ENCODE data around the gene VSTM5.

Gene VSTM5

GRCh38 chr11:93843906-93844305, 6.5 kb downstream of the VSTM5 start:
- no peak for DNase-seq
- Histone ChIP-seq H3K4me3 (ENCODE audit: insufficient read depth, low read depth, low read length, poor library complexity, severe bottlenecking) (no peak overlapping the region), H3K27ac (ENCODE audit: insufficient read depth, low read length, poor library complexity, severe bottlenecking) (no peak overlapping the region)

GRCh38 chr11:93842461-93842860, 8.0 kb downstream of the VSTM5 start:
- DNase-seq: no peak
- no peaks in the 10 kb centered on the region for H3K27me3 ChIP-seq (replicated peaks; ENCODE audit: control insufficient read depth, insufficient read depth, low read length, poor library complexity, severe bottlenecking)
- H3K4me3 ChIP-seq (ENCODE audit: insufficient read depth, low read depth, low read length, poor library complexity, severe bottlenecking): no peak overlapping the region
- H3K36me3 ChIP-seq (ENCODE audit: control insufficient read depth, insufficient read depth, low read length): no peaks in the 10 kb centered on the region
- no peak overlapping the region for H3K27ac ChIP-seq (ENCODE audit: insufficient read depth, low read length, poor library complexity, severe bottlenecking)
- no peaks in the 10 kb centered on the region for H3K4me1 ChIP-seq (ENCODE audit: control insufficient read depth, insufficient read depth, low read length, poor library complexity, severe bottlenecking)
- H3K9me3 ChIP-seq (ENCODE audit: control insufficient read depth, low read length): no peaks in the 10 kb centered on the region

More at GRCh38 chr11:93843906-93844305, 6.5 kb downstream of the VSTM5 start:
- Histone ChIP-seq H3K27me3 (replicated peaks; ENCODE audit: control insufficient read depth, insufficient read depth, low read length, poor library complexity, severe bottlenecking) (peaks cover 3% of the 10 kb centered on the region), H3K4me1 (ENCODE audit: control insufficient read depth, insufficient read depth, low read length, poor library complexity, severe bottlenecking) (no peaks in the 10 kb centered on the region), H3K36me3 (ENCODE audit: control insufficient read depth, insufficient read depth, low read length) (no peaks in the 10 kb centered on the region), H3K9me3 (ENCODE audit: control insufficient read depth, low read length) (no peaks in the 10 kb centered on the region)

- no peaks in the 10 kb centered on the region for H3K36me3 ChIP-seq (ENCODE audit: control insufficient read depth, insufficient read depth, low read length)
- H3K4me3 ChIP-seq (ENCODE audit: insufficient read depth, low read depth, low read length, poor library complexity, severe bottlenecking): no peak overlapping the region
- H3K27me3 ChIP-seq (replicated peaks; ENCODE audit: control insufficient read depth, insufficient read depth, low read length, poor library complexity, severe bottlenecking): no peaks in the 10 kb centered on the region
- no peak overlapping the region for H3K27ac ChIP-seq (ENCODE audit: insufficient read depth, low read length, poor library complexity, severe bottlenecking)
- no peaks in the 10 kb centered on the region for H3K9me3 ChIP-seq (ENCODE audit: control insufficient read depth, low read length)
- H3K4me1 ChIP-seq (ENCODE audit: control insufficient read depth, insufficient read depth, low read length, poor library complexity, severe bottlenecking): no peaks in the 10 kb centered on the region
- no peak for DNase-seq
Measured at GRCh38 chr11:93842034-93842433, 8.4 kb downstream of the VSTM5 start.

- Histone ChIP-seq H3K9me3 (ENCODE audit: control insufficient read depth, low read length) (no peaks in the 10 kb centered on the region), H3K36me3 (ENCODE audit: control insufficient read depth, insufficient read depth, low read length) (no peaks in the 10 kb centered on the region), H3K4me3 (ENCODE audit: insufficient read depth, low read depth, low read length, poor library complexity, severe bottlenecking) (no peak overlapping the region), H3K27ac (ENCODE audit: insufficient read depth, low read length, poor library complexity, severe bottlenecking) (no peak overlapping the region), H3K27me3 (replicated peaks; ENCODE audit: control insufficient read depth, insufficient read depth, low read length, poor library complexity, severe bottlenecking) (no peaks in the 10 kb centered on the region), H3K4me1 (ENCODE audit: control insufficient read depth, insufficient read depth, low read length, poor library complexity, severe bottlenecking) (no peaks in the 10 kb centered on the region)
- no peak for DNase-seq
Measured at GRCh38 chr11:93841446-93841845, 9.0 kb downstream of the VSTM5 start.

- Histone ChIP-seq H3K4me1 (ENCODE audit: control insufficient read depth, insufficient read depth, low read length, poor library complexity, severe bottlenecking) (no peaks in the 10 kb centered on the region), H3K27me3 (replicated peaks; ENCODE audit: control insufficient read depth, insufficient read depth, low read length, poor library complexity, severe bottlenecking) (no peaks in the 10 kb centered on the region), H3K27ac (ENCODE audit: insufficient read depth, low read length, poor library complexity, severe bottlenecking) (no peak overlapping the region), H3K36me3 (ENCODE audit: control insufficient read depth, insufficient read depth, low read length) (no peaks in the 10 kb centered on the region), H3K9me3 (ENCODE audit: control insufficient read depth, low read length) (no peaks in the 10 kb centered on the region), H3K4me3 (ENCODE audit: insufficient read depth, low read depth, low read length, poor library complexity, severe bottlenecking) (no peak overlapping the region)
- DNase-seq: no peak
Measured at GRCh38 chr11:93840981-93841380, 9.4 kb downstream of the VSTM5 start.

- H3K27ac ChIP-seq (ENCODE audit: insufficient read depth, low read length, poor library complexity, severe bottlenecking): no peak overlapping the region
- no peaks in the 10 kb centered on the region for H3K9me3 ChIP-seq (ENCODE audit: control insufficient read depth, low read length)
- no peaks in the 10 kb centered on the region for H3K36me3 ChIP-seq (ENCODE audit: control insufficient read depth, insufficient read depth, low read length)
- no peaks in the 10 kb centered on the region for H3K27me3 ChIP-seq (replicated peaks; ENCODE audit: control insufficient read depth, insufficient read depth, low read length, poor library complexity, severe bottlenecking)
- H3K4me1 ChIP-seq (ENCODE audit: control insufficient read depth, insufficient read depth, low read length, poor library complexity, severe bottlenecking): no peaks in the 10 kb centered on the region
- DNase-seq: no peak
- no peak overlapping the region for H3K4me3 ChIP-seq (ENCODE audit: insufficient read depth, low read depth, low read length, poor library complexity, severe bottlenecking)
Measured at GRCh38 chr11:93840180-93840579, 10.2 kb downstream of the VSTM5 start.

- DNase-seq: no peak
- H3K36me3 ChIP-seq (ENCODE audit: control insufficient read depth, insufficient read depth, low read length): no peaks in the 10 kb centered on the region
Measured at GRCh38 chr11:93838967-93839366, 11.5 kb downstream of the VSTM5 start.

GRCh38 chr11:93832780-93833179, 17.6 kb downstream of the VSTM5 start:
- Histone ChIP-seq H3K9me3 (ENCODE audit: control insufficient read depth, low read length) (no peaks in the 10 kb centered on the region), H3K27ac (ENCODE audit: insufficient read depth, low read length, poor library complexity, severe bottlenecking) (no peak overlapping the region), H3K27me3 (replicated peaks; ENCODE audit: control insufficient read depth, insufficient read depth, low read length, poor library complexity, severe bottlenecking) (no peaks in the 10 kb centered on the region), H3K4me1 (ENCODE audit: control insufficient read depth, insufficient read depth, low read length, poor library complexity, severe bottlenecking) (no peaks in the 10 kb centered on the region), H3K4me3 (ENCODE audit: insufficient read depth, low read depth, low read length, poor library complexity, severe bottlenecking) (no peak overlapping the region), H3K36me3 (ENCODE audit: control insufficient read depth, insufficient read depth, low read length) (no peaks in the 10 kb centered on the region)
- DNase-seq: no peak

More at GRCh38 chr11:93838967-93839366, 11.5 kb downstream of the VSTM5 start:
- no peak overlapping the region for H3K27ac ChIP-seq (ENCODE audit: insufficient read depth, low read length, poor library complexity, severe bottlenecking)
- no peak overlapping the region for H3K4me3 ChIP-seq (ENCODE audit: insufficient read depth, low read depth, low read length, poor library complexity, severe bottlenecking)
- H3K27me3 ChIP-seq (replicated peaks; ENCODE audit: control insufficient read depth, insufficient read depth, low read length, poor library complexity, severe bottlenecking): no peaks in the 10 kb centered on the region
- no peaks in the 10 kb centered on the region for H3K4me1 ChIP-seq (ENCODE audit: control insufficient read depth, insufficient read depth, low read length, poor library complexity, severe bottlenecking)
- H3K9me3 ChIP-seq (ENCODE audit: control insufficient read depth, low read length): no peaks in the 10 kb centered on the region

- Histone ChIP-seq H3K9me3 (ENCODE audit: control insufficient read depth, low read length) (no peaks in the 10 kb centered on the region), H3K4me1 (ENCODE audit: control insufficient read depth, insufficient read depth, low read length, poor library complexity, severe bottlenecking) (no peaks in the 10 kb centered on the region), H3K36me3 (ENCODE audit: control insufficient read depth, insufficient read depth, low read length) (no peaks in the 10 kb centered on the region), H3K4me3 (ENCODE audit: insufficient read depth, low read depth, low read length, poor library complexity, severe bottlenecking) (no peak overlapping the region), H3K27me3 (replicated peaks; ENCODE audit: control insufficient read depth, insufficient read depth, low read length, poor library complexity, severe bottlenecking) (no peaks in the 10 kb centered on the region), H3K27ac (ENCODE audit: insufficient read depth, low read length, poor library complexity, severe bottlenecking) (no peak overlapping the region)
- no peak for DNase-seq
Measured at GRCh38 chr11:93831343-93832127, 18.9 kb downstream of the VSTM5 start.

GRCh38 chr11:93829598-93829997, 20.8 kb downstream of the VSTM5 start:
- H3K27me3 ChIP-seq (replicated peaks; ENCODE audit: control insufficient read depth, insufficient read depth, low read length, poor library complexity, severe bottlenecking): no peaks in the 10 kb centered on the region
- H3K27ac ChIP-seq (ENCODE audit: insufficient read depth, low read length, poor library complexity, severe bottlenecking): no peak overlapping the region
- H3K4me3 ChIP-seq (ENCODE audit: insufficient read depth, low read depth, low read length, poor library complexity, severe bottlenecking): no peak overlapping the region
- no peaks in the 10 kb centered on the region for H3K4me1 ChIP-seq (ENCODE audit: control insufficient read depth, insufficient read depth, low read length, poor library complexity, severe bottlenecking)
- no peaks in the 10 kb centered on the region for H3K36me3 ChIP-seq (ENCODE audit: control insufficient read depth, insufficient read depth, low read length)
- no peak for DNase-seq
- no peaks in the 10 kb centered on the region for H3K9me3 ChIP-seq (ENCODE audit: control insufficient read depth, low read length)
